Measurements from ENCODE around the gene AOC2.

DNA sequence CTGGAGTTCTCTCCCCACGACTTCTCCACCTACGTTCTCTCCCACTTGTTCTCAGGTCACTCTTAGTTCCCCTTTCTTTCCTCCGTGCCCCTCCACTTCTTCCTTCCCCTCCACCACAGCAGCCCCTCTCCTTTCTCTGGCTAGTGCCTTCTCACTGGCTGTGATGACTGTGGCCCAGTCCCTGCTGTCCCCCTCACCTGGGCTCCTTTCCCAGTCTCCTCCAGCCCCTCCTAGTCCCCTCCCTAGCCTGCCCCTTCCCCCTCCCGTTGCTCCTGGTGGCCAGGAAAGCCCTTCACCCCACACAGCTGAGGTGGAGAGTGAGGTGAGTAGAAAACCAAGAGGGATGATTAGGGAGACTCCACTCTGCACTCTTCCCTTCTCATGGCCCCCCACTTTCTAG, 49.3 kb upstream of the AOC2 start:
- TF ChIP-seq, protein P1, sequence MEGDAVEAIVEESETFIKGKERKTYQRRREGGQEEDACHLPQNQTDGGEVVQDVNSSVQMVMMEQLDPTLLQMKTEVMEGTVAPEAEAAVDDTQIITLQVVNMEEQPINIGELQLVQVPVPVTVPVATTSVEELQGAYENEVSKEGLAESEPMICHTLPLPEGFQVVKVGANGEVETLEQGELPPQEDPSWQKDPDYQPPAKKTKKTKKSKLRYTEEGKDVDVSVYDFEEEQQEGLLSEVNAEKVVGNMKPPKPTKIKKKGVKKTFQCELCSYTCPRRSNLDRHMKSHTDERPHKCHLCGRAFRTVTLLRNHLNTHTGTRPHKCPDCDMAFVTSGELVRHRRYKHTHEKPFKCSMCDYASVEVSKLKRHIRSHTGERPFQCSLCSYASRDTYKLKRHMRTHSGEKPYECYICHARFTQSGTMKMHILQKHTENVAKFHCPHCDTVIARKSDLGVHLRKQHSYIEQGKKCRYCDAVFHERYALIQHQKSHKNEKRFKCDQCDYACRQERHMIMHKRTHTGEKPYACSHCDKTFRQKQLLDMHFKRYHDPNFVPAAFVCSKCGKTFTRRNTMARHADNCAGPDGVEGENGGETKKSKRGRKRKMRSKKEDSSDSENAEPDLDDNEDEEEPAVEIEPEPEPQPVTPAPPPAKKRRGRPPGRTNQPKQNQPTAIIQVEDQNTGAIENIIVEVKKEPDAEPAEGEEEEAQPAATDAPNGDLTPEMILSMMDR (IDR thresholded peaks at IDR 0.05), result no peak
- TF ChIP-seq MYC (IDR thresholded peaks at IDR 0.05; ENCODE audit: borderline replicate concordance, low read length), result no peak
- TF ChIP-seq CBX2 (IDR thresholded peaks at IDR 0.05; ENCODE audit: borderline replicate concordance, low read depth), result no peak
- TF ChIP-seq, protein P2, sequence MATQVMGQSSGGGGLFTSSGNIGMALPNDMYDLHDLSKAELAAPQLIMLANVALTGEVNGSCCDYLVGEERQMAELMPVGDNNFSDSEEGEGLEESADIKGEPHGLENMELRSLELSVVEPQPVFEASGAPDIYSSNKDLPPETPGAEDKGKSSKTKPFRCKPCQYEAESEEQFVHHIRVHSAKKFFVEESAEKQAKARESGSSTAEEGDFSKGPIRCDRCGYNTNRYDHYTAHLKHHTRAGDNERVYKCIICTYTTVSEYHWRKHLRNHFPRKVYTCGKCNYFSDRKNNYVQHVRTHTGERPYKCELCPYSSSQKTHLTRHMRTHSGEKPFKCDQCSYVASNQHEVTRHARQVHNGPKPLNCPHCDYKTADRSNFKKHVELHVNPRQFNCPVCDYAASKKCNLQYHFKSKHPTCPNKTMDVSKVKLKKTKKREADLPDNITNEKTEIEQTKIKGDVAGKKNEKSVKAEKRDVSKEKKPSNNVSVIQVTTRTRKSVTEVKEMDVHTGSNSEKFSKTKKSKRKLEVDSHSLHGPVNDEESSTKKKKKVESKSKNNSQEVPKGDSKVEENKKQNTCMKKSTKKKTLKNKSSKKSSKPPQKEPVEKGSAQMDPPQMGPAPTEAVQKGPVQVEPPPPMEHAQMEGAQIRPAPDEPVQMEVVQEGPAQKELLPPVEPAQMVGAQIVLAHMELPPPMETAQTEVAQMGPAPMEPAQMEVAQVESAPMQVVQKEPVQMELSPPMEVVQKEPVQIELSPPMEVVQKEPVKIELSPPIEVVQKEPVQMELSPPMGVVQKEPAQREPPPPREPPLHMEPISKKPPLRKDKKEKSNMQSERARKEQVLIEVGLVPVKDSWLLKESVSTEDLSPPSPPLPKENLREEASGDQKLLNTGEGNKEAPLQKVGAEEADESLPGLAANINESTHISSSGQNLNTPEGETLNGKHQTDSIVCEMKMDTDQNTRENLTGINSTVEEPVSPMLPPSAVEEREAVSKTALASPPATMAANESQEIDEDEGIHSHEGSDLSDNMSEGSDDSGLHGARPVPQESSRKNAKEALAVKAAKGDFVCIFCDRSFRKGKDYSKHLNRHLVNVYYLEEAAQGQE (IDR thresholded peaks at IDR 0.05), result no peak
- no peak for TF ChIP-seq BHLHE40 (IDR thresholded peaks at IDR 0.05; ENCODE audit: low read depth, low read length)
- no peak for TF ChIP-seq CHD4 (IDR thresholded peaks at IDR 0.05; ENCODE audit: borderline replicate concordance)
- no peak for TF ChIP-seq ESRRA (IDR thresholded peaks at IDR 0.05; ENCODE audit: borderline replicate concordance, low read length)
- no peak for TF ChIP-seq POLR2A (IDR thresholded peaks at IDR 0.05; ENCODE audit: low read length)
- no peak for TF ChIP-seq NPAS2 (CRISPR knock-in tag; IDR thresholded peaks at IDR 0.05; ENCODE audit: borderline replicate concordance)
- no peak for TF ChIP-seq PHF8 (IDR thresholded peaks at IDR 0.05; ENCODE audit: borderline replicate concordance, low read depth)
- TF ChIP-seq JUNB (IDR thresholded peaks at IDR 0.05), result no peak
- TF ChIP-seq, protein P3, sequence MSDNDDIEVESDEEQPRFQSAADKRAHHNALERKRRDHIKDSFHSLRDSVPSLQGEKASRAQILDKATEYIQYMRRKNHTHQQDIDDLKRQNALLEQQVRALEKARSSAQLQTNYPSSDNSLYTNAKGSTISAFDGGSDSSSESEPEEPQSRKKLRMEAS (IDR thresholded peaks at IDR 0.05), result no peak
- TF ChIP-seq MAFK (IDR thresholded peaks at IDR 0.05; ENCODE audit: partially characterized antibody), result no peak
- TF ChIP-seq SREBF2 (IDR thresholded peaks at IDR 0.05), result no peak
